ENCODE results near the gene STING1. TPM values are rescaled to one million over a fixed set of nuclear protein-coding genes. Genes with fewer than 3 reads are reported as not detected.
"Not testable (repeated sequence)": the region's sequence is repeated elsewhere in the genome, so short reads cannot be mapped to it uniquely, and the experiment has no call there.

Gene STING1
- 100 to 1,000 TPM in 1 of 10 donors, 10 to 100 TPM in 9; 27.2 to 116 (median 55.7) TPM for total RNA-seq
- 10 to 100 TPM; 19.7 to 39.6 TPM for polyA plus RNA-seq
- long read RNA-seq, donor 1, transcript TMEM173-201 (8 exons, 1,771 nt), result major isoform, 21 of 45 reads
- long read RNA-seq, donor 1, partial matches to known transcripts, result 11 of 45 reads
- long read RNA-seq, donor 1, other reads (novel, unspliced or antisense), result 12 of 45 reads
- long read RNA-seq, donor 2, transcript TMEM173-204 (5 exons, 948 nt), result minor isoform, 5 of 76 reads
- long read RNA-seq, donor 2, transcript TMEM173-201 (8 exons, 1,771 nt), result major isoform, 29 of 76 reads
- long read RNA-seq, donor 2, partial matches to known transcripts, result 14 of 76 reads
- long read RNA-seq, donor 2, other reads (novel, unspliced or antisense), result 26 of 76 reads
- long read RNA-seq, donor 3, transcript TMEM173-201 (8 exons, 1,771 nt), result major isoform, 87 of 164 reads
- long read RNA-seq, donor 3, partial matches to known transcripts, result 30 of 164 reads
- long read RNA-seq, donor 3, other reads (novel, unspliced or antisense), result 40 of 164 reads

DNA sequence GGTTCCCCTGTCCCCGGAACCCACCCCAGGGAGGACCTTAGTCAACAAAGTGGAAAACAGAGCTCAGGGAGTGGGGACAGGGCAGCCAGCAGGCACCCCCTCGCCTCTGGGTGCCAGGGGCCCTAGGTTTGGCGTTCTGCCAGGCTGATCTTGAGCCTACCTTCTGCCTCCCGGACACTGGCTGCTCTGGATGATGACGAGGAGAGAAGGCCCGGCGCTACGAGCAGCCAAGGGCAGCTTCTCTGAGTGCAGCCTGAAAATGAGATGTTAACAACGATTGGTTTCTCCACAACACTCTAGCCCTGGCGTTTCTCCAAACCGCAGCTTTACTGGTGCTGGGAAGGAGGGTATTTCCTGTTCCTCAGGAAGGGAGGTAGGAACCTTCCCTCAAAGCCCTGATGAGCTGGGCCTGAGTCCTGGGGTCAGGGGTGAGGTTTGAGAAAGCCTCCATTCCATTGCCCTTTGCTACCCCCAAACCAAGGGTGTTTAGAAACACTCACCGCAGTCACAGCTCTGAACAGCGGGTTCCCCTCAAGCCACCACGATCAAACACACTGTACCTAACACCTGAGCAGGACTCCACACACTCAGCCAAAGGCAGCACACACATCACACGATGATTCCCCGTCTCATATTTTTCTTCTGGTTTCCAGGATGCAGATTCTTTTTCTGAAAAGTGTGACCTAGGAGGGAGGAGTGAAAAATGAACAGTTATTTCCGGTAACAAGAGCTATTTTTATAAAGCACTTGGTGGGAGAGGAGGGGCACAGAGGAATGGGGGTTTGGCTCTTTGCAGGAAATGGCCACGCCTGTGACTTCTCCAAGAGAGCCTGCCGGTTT lies at the start of gene STING1:
TSS of gene STING1 (minus strand) at position 709 of the 840 bp plus-strand sequence. CDS start 1,054 bp downstream, outside the sequence.
- intact Hi-C loops (cut with DNase I), result loop anchor here in 2 of 10 donors (5.0 kb wide), 2 partner anchors 35 to 45 kb away; partner anchors contain the start of gene DNAJC18 (in 1 of the 2)
- Histone ChIP-seq H3K27me3 (no peaks in the 10 kb centered on the region), H3K4me1 (peaks cover 16 to 77% (median 56%) of the 10 kb centered on the region in 9 donors), H3K9me3 (no peaks in the 10 kb centered on the region), H3K27ac (peak within 1 kb of the TSS; percentile 89 to 97 (median 96)), H3K4me3 (peak within 1 kb of the TSS; percentile 42 to 71 (median 60)), H3K36me3 (peaks cover 0 to 37% (median 27%) of the 10 kb centered on the region in 9 donors)
- ATAC-seq (peak; percentile 73 to 80 (median 76)), DNase-seq (peak; percentile 71 to 85)
- TF ChIP-seq CTCF (IDR thresholded peaks at IDR 0.05), result peak in 1 of 9 donors; percentile 7
- 1 to 4% methylated on average over 19 of the region's 19 CpGs for WGBS, 2 donors

- no peak for ATAC-seq
- no peak for TF ChIP-seq CTCF (IDR thresholded peaks at IDR 0.05)
- WGBS, 2 donors, result 89 to 96% methylated on average over 3 of the region's 3 CpGs
- Histone ChIP-seq H3K4me1 (no peaks in the 10 kb centered on the region), H3K4me3 (no peak overlapping the region), H3K27ac (no peak overlapping the region), H3K36me3 (no peaks in the 10 kb centered on the region), H3K9me3 (peaks cover 0 to 4% (median 0%) of the 10 kb centered on the region in 11 donors), H3K27me3 (no peaks in the 10 kb centered on the region)
- intact Hi-C loops (cut with DNase I), result no loop called here
- no peak for DNase-seq
Observed at GRCh38 chr5:139531772-139532169, 49.2 kb upstream of the STING1 start.

DNA sequence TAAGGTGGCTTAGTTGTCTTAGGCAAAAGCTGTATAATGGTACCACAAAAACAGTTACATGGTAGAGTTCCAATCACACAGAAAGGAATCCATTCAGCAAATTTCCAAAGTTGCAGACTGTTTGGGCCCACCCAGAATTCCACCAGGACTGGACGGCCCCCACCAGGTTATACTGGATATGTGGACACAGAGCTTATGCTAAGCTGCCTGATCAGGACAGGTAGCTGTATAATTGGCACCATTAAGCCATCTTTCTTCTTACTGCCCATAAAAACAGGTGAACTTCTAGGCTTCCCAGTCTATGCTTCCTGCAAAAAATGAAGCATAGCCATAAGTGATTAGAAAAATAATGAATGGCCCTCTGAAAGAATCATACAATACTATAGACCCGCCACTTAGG lies 47.5 kb upstream of the STING1 start:
- intact Hi-C loops (cut with DNase I); H3K27ac ChIP-seq; H3K36me3 ChIP-seq; ATAC-seq; H3K4me1 ChIP-seq; DNase-seq; H3K9me3 ChIP-seq; H3K4me3 ChIP-seq; H3K27me3 ChIP-seq: not testable (repeated sequence)
- 95% methylated on average over 2 of the region's 2 CpGs for WGBS, 2 donors

DNA sequence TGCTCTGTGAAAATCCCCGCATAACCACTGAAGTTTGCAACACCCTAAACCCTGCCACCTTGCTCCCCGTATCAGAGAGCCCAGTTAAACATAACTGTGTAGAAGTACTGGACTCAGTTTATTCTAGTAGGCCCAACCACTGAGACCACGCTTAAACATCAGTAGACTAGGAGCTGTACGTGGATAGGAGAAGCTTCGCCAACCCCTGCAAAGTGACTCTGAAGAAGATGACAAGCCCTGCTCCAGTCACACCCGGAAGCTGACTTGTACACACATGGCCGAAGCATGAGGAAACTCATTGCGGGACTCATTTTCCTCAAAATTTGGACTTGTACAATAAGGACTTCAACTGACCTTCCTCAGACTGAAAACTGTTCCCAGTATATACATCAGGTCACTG lies 46.1 kb upstream of the STING1 start:
- WGBS, 2 donors, result 95 to 98% methylated on average over 8 of the region's 8 CpGs
- intact Hi-C loops (cut with DNase I); H3K27ac ChIP-seq; H3K4me3 ChIP-seq; DNase-seq; H3K36me3 ChIP-seq; H3K27me3 ChIP-seq; H3K9me3 ChIP-seq; ATAC-seq; H3K4me1 ChIP-seq: not testable (repeated sequence)

- WGBS, 2 donors, result 60 to 67% methylated on average over 7 of the region's 7 CpGs
- H3K4me1 ChIP-seq; H3K36me3 ChIP-seq; H3K27ac ChIP-seq; H3K27me3 ChIP-seq; ATAC-seq; H3K9me3 ChIP-seq; DNase-seq; intact Hi-C loops (cut with DNase I); H3K4me3 ChIP-seq: not testable (repeated sequence)
Observed at GRCh38 chr5:139527896-139528467, 45.4 kb upstream of the STING1 start.

- ATAC-seq; H3K27ac ChIP-seq; H3K4me3 ChIP-seq; H3K4me1 ChIP-seq; intact Hi-C loops (cut with DNase I); H3K9me3 ChIP-seq; H3K36me3 ChIP-seq; DNase-seq; H3K27me3 ChIP-seq: not testable (repeated sequence)
- WGBS, 2 donors, result 75 to 83% methylated on average over 2 of the region's 2 CpGs
Observed at GRCh38 chr5:139527090-139527470, 44.5 kb upstream of the STING1 start.

GRCh38 chr5:139526309-139527089 lies 43.9 kb upstream of the STING1 start:
- intact Hi-C loops (cut with DNase I); ATAC-seq; H3K4me3 ChIP-seq; H3K9me3 ChIP-seq; H3K27me3 ChIP-seq; H3K27ac ChIP-seq; DNase-seq; H3K4me1 ChIP-seq; H3K36me3 ChIP-seq: not testable (repeated sequence)
- WGBS, 2 donors, result 90 to 91% methylated on average over 22 of the region's 22 CpGs

Data from heart right ventricle (tissue), 16 donors.